Kidney (tissue), 14 donors: Measurements from ENCODE around the gene MRPS9. TPM values are rescaled to one million over a fixed set of nuclear protein-coding genes. Genes with fewer than 3 reads are reported as not detected.

Source experiments
- DNase-seq, 5 donors: peaks; one replicate each; pipeline ENCODE4 v3.0.0-alpha.2; 2013 to 2020
- FAIRE-seq: peaks from 2 replicates; lab custom pipeline; 2012; peaks lifted over from hg19 to GRCh38; lab: Jason Lieb, UNC
- H3K27ac ChIP-seq, 2 donors: one replicate each; pipeline ENCODE4 v1.7.0; 2013; ENCODE audit warnings: low read depth in 2 of 2, low read length in 2 of 2, inconsistent platforms in 1 of 2
- H3K27me3 ChIP-seq: one replicate; pipeline ENCODE4 v1.7.1; 2013; ENCODE audit warnings: low read length, inconsistent platforms; ENCODE audit not compliant: control insufficient read depth, insufficient read depth
- H3K36me3 ChIP-seq, 3 donors: one replicate each; pipeline versions ENCODE4 v1.7.0 to v1.7.1; 2013; ENCODE audit warnings: low read length in 3 of 3, control low read depth in 1 of 3, inconsistent platforms in 1 of 3; ENCODE audit not compliant: insufficient read depth in 3 of 3, control insufficient read depth in 2 of 3
- H3K4me1 ChIP-seq, 3 donors: one replicate each; pipeline versions ENCODE4 v1.7.0 to v1.7.1; 2013; ENCODE audit warnings: low read length in 3 of 3, inconsistent platforms in 1 of 3, low read depth in 1 of 3; ENCODE audit not compliant: control insufficient read depth in 2 of 3, insufficient read depth in 2 of 3
- H3K4me3 ChIP-seq, 3 donors: one replicate each; pipeline versions ENCODE4 v1.7.0 to v1.8.1; 2013; ENCODE audit warnings: low read length in 3 of 3, control low read depth in 1 of 3, inconsistent platforms in 1 of 3
- H3K9ac ChIP-seq, 3 donors: one replicate each; pipeline versions ENCODE4 v1.7.0 to v1.7.1; 2013; ENCODE audit warnings: low read length in 3 of 3, control low read depth in 1 of 3, inconsistent platforms in 1 of 3
- H3K9me3 ChIP-seq, 3 donors: one replicate each; pipeline versions ENCODE4 v1.7.0 to v1.7.1; 2013; ENCODE audit warnings: low read length in 3 of 3, control low read depth in 1 of 3, inconsistent platforms in 1 of 3; ENCODE audit not compliant: control insufficient read depth in 2 of 3, insufficient read depth in 1 of 3
- CTCF ChIP-seq: IDR thresholded peaks from 3 replicates; pipeline ENCODE4 v1.5.1; 2012; ENCODE audit warnings: mild to moderate bottlenecking, moderate library complexity, borderline replicate concordance; ENCODE audit not compliant: insufficient read depth; ENCODE audit errors: extremely low read depth
- intact Hi-C: fragments of 100-400 bp; cut with DNase I; formaldehyde crosslinking; loops from one replicate; pipeline ENCODE4 v1.11.1; 2022
- polyA plus RNA-seq: library from polyadenylated mRNA; stranded (reverse); fragments of 350-450 nt; fragmentation: Illumina TruSeq; extraction: RNeasy Lipid Tissue Mini Kit (QIAGEN cat#74804); gene quantifications from one replicate; pipeline ENCODE4 v1.2.3, GENCODE V29; 2014; ENCODE audit warnings: low read depth, low replicate concordance; ENCODE audit not compliant: insufficient read depth
- total RNA-seq: library from RNA; stranded (reverse); fragmentation: NEBNext Ultra II Directional; extraction: Animal tissue kit (Norgen Biotek cat#: 25700); gene quantifications from one replicate; pipeline ENCODE4 v1.2.1, GENCODE V29; 2021
- donor health status: control.
- donor health status: control.
- donor health status: control.
- donor health status: control.
- donor health status: control.
- donor health status: DM: yes; HTN: yes; CAD: no.
- donor health status: Normal renal cell carcinoma (clear cell type).

Gene MRPS9
- total and polyA plus RNA-seq, 2 donors from 2014 or later, result 23.3 to 60.9 TPM

DNA sequence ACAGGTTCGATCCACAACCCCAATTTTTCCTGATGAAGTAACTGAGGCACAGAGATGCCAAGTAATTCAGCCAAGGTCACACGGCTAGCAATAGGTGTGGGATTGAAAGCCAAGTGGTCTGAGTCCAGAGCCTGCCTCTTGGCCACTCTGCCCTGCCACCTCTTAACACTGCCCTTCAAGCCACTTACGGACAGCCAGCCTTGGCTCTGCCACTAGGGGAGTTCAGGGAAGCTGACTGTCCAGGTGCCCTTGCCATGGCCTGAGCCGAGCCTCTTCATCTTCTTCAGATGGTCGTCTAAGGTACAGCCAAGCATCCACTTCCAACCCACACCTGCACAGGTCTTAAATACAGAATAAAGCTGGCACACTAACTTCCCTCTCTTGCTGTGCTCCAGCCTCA lies 104.4 kb downstream of the MRPS9 start:
- DNase-seq (no peak), FAIRE-seq (no peak)
- no peak overlapping the region for H3K9ac ChIP-seq
- H3K4me1 ChIP-seq, result peaks cover 0 to 8% (median 0%) of the 10 kb centered on the region in 3 donors
- no peaks in the 10 kb centered on the region for H3K9me3 ChIP-seq
- H3K4me3 ChIP-seq, result no peak overlapping the region
- no peak overlapping the region for H3K27ac ChIP-seq
- intact Hi-C loops, result no loop called here
- no peaks in the 10 kb centered on the region for H3K36me3 ChIP-seq
- no peak for TF ChIP-seq CTCF
- H3K27me3 ChIP-seq, result no peaks in the 10 kb centered on the region

- no peak for FAIRE-seq
These were observed 105.2 kb downstream of the MRPS9 start for GRCh38 chr2:105143094-105143466.

DNA sequence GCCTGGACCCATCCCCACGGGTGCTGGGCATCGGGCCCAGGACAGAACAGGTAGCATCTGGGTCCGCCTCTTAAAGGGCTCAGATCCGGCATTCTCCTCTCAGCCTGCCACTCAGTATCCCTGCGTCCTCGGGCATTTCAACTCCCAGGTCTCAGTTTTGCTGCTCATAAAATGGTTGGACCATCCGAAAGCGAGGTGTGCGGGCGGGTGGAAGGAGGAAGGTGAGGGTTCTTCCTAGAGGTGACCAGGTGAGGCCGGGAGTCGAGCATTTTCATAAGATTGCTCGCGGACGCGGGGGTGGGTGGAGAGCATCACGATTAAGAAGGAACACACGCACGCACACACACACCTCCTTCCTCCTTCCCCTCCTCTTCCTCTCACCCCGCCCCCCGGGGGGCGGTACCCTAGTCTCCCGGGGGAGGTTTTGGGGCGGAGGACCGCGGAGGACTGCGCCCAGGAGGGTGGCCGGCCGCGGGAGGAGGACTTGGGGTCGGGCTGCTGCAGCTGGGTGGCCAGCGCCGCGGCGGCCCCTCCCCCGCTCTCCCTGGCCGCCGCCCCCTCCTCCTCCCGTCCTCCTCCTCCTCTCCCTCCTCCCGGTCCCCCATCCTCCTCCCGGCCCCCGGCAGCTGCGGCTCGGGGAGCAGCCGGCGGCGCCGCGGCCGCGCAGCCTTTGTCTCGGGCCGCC lies 105.7 kb downstream of the MRPS9 start:
- no peak for FAIRE-seq
- intact Hi-C loops, result no loop called here
- no peaks in the 10 kb centered on the region for H3K27me3 ChIP-seq
- peak overlapping the region; percentile 23 to 28 (median 23) for H3K4me3 ChIP-seq
- H3K36me3 ChIP-seq, result no peaks in the 10 kb centered on the region
- peak; percentile 60 to 87 (median 71) for DNase-seq
- H3K9ac ChIP-seq, result no peak overlapping the region
- TF ChIP-seq CTCF, result no peak
- H3K4me1 ChIP-seq, result peaks cover 0 to 8% (median 0%) of the 10 kb centered on the region in 3 donors
- H3K9me3 ChIP-seq, result no peaks in the 10 kb centered on the region
- no peak overlapping the region for H3K27ac ChIP-seq

More at GRCh38 chr2:105143094-105143466, 105.2 kb downstream of the MRPS9 start:
- Histone ChIP-seq H3K9ac (no peak overlapping the region), H3K4me1 (peaks cover 0 to 8% (median 0%) of the 10 kb centered on the region in 3 donors), H3K4me3 (no peak overlapping the region), H3K27ac (no peak overlapping the region), H3K27me3 (no peaks in the 10 kb centered on the region), H3K36me3 (no peaks in the 10 kb centered on the region), H3K9me3 (no peaks in the 10 kb centered on the region)
- no peak for DNase-seq
- intact Hi-C loops, result no loop called here
- TF ChIP-seq CTCF, result no peak
